Erythroblast (primary cell): Measurements from ENCODE around the gene NHSL2.
"Not testable (repeated sequence)": the region's sequence is repeated elsewhere in the genome, so short reads cannot be mapped to it uniquely, and the experiment has no call there.

Experiments used
- DNase-seq, 2 experiments: peaks; one replicate each; lab custom pipeline; 2025; lab: John Stamatoyannopoulos, UW
- GATA1 ChIP-seq: IDR thresholded peaks from 2 replicates; pipeline ENCODE4 v1.6.1; 2011; ENCODE audit warnings: low read depth, mild to moderate bottlenecking, control low read depth, low read length, moderate library complexity
- POLR2A ChIP-seq: IDR thresholded peaks from 2 replicates; pipeline ENCODE4 v1.6.1; 2011; ENCODE audit warnings: mild to moderate bottlenecking, low read length

Gene NHSL2

DNA sequence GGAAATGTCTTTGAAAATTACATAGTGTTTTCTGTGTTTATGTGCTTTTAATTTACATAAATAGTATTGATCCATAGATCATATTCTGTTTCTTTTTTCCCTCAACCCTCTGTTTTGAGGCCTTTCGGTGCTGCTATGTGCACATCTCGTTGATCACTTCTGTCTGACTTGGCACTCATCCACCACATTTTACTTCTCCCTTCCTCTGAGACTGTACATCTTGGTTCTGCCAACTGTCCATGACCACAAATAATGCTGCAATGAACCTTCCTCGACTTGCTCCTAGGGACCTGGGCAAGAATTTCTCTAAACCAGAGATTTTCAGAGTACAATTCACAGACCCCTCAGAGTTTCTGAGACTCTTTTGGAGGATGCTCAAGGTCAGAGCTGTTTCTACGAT lies 146.7 kb downstream of the NHSL2 start:
- DNase-seq = peak; percentile 42 to 77
- TF ChIP-seq POLR2A (no peak), GATA1 (no peak)

- no peak for TF ChIP-seq POLR2A
- TF ChIP-seq GATA1 = no peak
- no peak for DNase-seq
Measured at GRCh38 chrX:72057849-72058248, 147.2 kb downstream of the NHSL2 start.

DNA sequence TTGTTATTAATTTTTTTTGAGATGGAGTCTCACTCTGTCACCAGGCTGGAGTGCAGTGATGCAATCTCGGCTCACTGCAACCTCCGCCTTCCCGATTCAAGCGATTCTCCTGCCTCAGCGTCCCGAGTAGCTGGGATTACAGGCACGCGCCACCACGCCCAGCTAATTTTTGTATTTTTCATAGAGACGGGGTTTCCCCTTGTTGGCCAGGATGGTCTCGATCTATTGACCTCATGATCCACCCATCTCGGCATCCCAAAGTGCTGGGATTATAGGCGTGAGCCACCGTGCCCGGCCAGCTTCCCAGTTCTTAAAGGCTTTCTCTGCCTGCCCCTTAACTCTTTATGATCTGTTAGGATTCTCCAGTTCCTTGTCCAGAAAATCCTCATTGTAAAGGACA lies 147.7 kb downstream of the NHSL2 start:
- DNase-seq = not testable (repeated sequence)

DNA sequence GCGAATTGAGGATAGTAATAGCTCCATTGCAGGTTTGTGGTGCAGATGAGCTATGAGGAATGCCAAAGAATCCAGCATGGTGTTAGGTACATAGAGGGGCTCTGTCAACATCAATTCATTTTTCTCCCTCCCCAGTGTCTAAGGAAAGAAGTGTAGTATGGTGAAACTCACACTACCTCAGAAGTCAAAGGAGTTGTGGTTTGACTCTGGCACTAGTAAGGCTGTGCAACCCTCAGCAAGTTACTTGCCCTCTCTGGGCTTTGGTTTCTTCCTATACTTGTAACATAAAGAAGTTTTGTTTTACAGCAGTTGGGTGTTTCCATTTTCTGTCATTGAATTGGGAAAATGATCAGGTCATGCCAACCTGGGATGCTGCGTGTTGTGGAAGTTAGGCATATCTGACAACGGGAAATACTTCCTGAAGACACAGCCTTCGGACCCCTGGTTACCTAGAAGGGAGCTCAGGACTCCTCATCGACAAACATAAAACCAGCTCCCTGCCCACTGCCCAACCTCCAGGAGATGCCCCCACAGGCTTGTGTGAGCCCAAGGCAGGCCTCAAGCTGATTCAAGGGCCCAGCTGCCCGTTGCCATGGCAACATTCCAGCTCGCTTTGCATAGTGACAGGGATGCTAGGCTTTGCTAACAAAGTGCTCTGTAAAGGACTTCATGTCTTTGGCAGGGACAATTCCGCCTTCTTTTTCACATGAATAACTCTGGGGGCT lies 149.7 kb downstream of the NHSL2 start:
- TF ChIP-seq POLR2A (no peak), GATA1 (no peak)
- DNase-seq = peak; percentile 19 to 50

DNA sequence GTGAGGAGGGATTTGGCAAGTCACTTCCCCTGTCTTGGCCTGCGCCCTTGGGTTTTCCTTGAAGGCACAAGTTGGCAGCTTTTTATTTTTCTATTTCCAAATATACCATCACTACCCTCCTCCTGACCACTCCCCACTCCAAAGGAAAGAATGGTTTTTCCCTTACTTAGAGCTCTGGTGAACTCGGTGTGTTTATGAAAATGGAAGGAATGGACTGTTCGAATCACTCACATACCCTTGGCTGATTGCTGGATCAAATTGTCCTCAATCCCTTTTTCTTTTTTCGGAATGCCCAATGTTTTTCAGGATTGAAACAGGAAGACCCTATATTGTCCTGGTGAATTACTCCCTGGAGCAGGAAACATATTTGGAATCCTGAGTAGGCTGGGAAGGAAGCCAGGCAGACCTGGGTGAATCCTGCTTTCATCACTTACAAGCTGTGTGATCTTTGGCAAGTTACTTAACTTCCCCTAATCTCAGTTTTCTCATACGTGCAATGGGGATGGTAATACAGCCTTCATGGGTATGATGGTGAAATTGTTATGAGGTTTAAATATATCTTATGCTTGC lies 150.4 kb downstream of the NHSL2 start:
- TF ChIP-seq POLR2A = no peak
- no peak for TF ChIP-seq GATA1
- no peak for DNase-seq

DNA sequence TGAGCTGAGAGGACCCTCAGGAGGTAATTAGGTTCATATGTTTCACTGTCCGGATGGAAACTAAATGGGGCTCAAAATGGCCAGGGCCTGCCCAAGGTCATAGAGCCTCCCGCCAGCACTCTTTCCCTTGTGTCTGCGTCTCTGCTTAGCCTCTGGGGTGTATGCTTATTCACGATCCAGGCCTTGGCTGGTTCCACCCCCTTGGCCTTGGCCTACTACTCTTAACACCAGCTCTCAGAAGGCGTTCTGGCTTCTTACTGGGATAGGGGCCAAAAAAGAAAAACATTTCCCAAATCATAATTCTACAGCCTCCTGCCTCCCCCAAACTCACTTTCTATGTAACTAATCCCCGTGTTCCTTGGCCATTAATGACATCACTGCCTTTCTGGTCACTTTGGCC lies 152.3 kb downstream of the NHSL2 start:
- no peak for DNase-seq
- TF ChIP-seq POLR2A (no peak), GATA1 (no peak)

- TF ChIP-seq POLR2A = no peak
- TF ChIP-seq GATA1 = no peak
- DNase-seq = no peak
Measured at GRCh38 chrX:72069350-72070160, 158.9 kb downstream of the NHSL2 start.

DNA sequence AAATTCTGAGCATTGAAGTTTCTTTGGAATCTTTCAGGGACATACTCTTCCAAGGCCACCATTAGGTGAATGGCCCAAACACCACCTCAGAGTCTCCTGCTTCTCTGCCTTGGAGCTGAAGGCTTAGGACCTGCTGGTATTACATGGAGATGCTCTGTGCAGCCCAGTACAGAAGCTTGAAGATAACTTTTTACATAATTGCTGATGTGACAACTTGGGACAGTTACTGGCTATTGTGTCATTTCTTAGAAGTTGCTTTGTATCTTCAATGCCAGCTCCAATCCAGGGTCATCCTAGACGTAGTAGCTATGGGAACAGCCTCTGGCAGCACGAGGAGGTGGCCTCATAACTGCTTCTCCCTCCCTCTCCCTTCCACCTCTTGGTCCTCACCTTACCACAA lies 160.6 kb downstream of the NHSL2 start:
- DNase-seq = no peak
- TF ChIP-seq POLR2A = no peak

GRCh38 chrX:72073633-72074032 lies 163.0 kb downstream of the NHSL2 start:
- TF ChIP-seq POLR2A (no peak), GATA1 (no peak)
- no peak for DNase-seq

DNA sequence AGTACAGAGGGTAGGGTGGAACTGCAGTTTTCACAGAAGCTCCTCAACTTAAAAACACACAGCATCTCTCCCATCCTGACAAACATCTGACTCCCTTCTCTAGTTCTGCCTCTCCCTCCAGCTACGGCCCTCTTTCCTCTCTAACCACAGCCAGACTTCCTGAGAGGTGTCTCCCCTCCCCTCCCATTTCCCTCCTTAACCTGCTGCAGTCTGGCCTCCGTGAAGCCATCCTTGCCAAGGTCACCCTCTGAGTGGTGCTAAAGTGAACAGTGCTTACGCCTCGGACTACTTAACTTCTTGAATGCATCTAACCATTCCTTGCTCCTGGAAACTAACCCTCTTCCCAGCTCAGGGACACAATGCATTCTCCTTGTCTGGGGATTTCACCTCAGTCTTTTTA lies 167.8 kb downstream of the NHSL2 start:
- TF ChIP-seq POLR2A (no peak), GATA1 (no peak)
- no peak for DNase-seq

DNA sequence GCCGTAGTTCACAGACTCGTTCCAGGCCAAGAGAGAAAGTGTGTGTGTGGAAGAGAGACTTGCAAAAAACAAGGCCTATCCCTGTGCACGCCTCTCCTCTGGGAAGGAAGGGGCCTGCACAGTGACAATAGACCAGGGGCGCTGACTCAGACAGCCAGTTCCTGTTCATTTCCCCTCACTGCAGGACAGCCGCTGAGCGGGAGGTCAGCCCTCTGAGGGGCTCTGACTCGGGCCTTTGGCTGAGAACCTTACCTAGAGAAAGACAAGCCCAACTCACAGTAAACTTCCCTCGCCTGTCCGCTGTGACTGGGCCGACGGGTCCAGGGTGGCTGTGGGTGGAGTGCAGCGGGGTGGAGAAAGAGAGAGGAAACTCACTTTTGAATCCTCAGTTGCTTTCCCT lies 169.0 kb downstream of the NHSL2 start:
- DNase-seq = no peak
- TF ChIP-seq GATA1 = no peak
- no peak for TF ChIP-seq POLR2A

GRCh38 chrX:72080150-72080549 lies 169.5 kb downstream of the NHSL2 start:
- TF ChIP-seq POLR2A = no peak
- no peak for TF ChIP-seq GATA1
- no peak for DNase-seq

- no peak for DNase-seq
- TF ChIP-seq POLR2A (no peak), GATA1 (no peak)
Measured at GRCh38 chrX:72080800-72081199, 170.2 kb downstream of the NHSL2 start.

DNA sequence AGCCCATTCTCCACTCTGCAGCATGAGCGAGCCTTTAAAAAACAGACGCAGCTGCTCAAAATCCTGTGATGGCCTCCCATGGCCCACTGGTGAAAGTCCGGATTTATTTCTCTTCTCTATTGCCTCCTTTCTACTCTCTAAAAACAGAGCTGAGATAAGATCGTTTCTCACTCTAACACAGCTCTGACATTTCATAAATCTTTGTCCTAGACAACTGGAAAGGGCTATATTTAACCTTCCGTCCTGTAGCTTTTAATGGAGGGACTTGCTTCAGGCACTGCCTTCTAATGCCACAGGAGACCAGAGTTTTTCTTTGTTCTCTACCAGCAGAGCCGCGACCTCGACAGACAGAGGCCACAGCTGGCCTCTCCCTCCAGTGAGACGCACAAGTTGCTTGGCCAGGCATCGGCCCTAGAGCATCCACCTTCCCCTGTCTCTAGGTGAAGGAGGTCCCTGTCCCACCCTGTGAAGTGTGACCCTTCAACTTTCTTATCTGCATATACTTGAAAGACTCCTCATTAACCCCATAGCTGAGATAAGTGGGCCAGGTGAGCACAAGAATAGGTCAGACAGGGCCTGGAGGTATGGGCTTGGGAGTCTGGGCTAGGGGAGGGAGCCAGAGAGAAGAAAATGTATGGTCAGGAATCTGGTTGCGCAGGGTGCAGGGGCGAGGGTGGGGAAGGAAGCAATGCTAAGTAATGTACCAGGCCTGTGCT lies 171.1 kb downstream of the NHSL2 start:
- DNase-seq = no peak

More for the DNA sequence above, 171.1 kb downstream of the NHSL2 start:
- TF ChIP-seq POLR2A (no peak), GATA1 (no peak)
